Measurements from ENCODE around the gene MYLK2.

The MYLK2 gene

GRCh38 chr20:31853481-31853880 is 34.3 kb downstream of the MYLK2 start:
- DNase-seq (ENCODE audit: low read depth in 2 of 2) = no peak

- no peak for DNase-seq (ENCODE audit: low read depth in 2 of 2)
Measured at GRCh38 chr20:31856516-31856915, 37.4 kb downstream of the MYLK2 start.

- DNase-seq (ENCODE audit: low read depth in 2 of 2) = no peak
Measured at GRCh38 chr20:31857861-31858759, 39.0 kb downstream of the MYLK2 start.

- no peak for DNase-seq (ENCODE audit: low read depth in 2 of 2)
Measured at GRCh38 chr20:31858760-31859083, 39.6 kb downstream of the MYLK2 start.

- no peak for DNase-seq (ENCODE audit: low read depth in 2 of 2)
Measured at GRCh38 chr20:31859266-31859997, 40.3 kb downstream of the MYLK2 start.

- no peak for DNase-seq (ENCODE audit: low read depth in 2 of 2)
Measured at GRCh38 chr20:31859998-31860380, 40.8 kb downstream of the MYLK2 start.

GRCh38 chr20:31860390-31861134 is 41.4 kb downstream of the MYLK2 start:
- DNase-seq (ENCODE audit: low read depth in 2 of 2) = no peak

- no peak for DNase-seq (ENCODE audit: low read depth in 2 of 2)
Measured at GRCh38 chr20:31861135-31861384, 41.9 kb downstream of the MYLK2 start.

- peak; percentile 61 to 63 for DNase-seq (ENCODE audit: low read depth in 2 of 2)
Measured at GRCh38 chr20:31861385-31862156, 42.4 kb downstream of the MYLK2 start.

- DNase-seq (ENCODE audit: low read depth in 2 of 2) = no peak
Measured at GRCh38 chr20:31862157-31862470, 43.0 kb downstream of the MYLK2 start.

- DNase-seq (ENCODE audit: low read depth in 2 of 2) = no peak
Measured at GRCh38 chr20:31862506-31862905, 43.4 kb downstream of the MYLK2 start.

GRCh38 chr20:31863296-31864085 is 44.3 kb downstream of the MYLK2 start:
- DNase-seq (ENCODE audit: low read depth in 2 of 2) = no peak

- no peak for DNase-seq (ENCODE audit: low read depth in 2 of 2)
Measured at GRCh38 chr20:31864521-31865400, 45.6 kb downstream of the MYLK2 start.

- DNase-seq (ENCODE audit: low read depth in 2 of 2) = no peak
Measured at GRCh38 chr20:31866221-31866620, 47.1 kb downstream of the MYLK2 start.

GRCh38 chr20:31868853-31869672 is 49.9 kb downstream of the MYLK2 start:
- no peak for DNase-seq (ENCODE audit: low read depth in 2 of 2)

GRCh38 chr20:31869673-31869941 is 50.5 kb downstream of the MYLK2 start:
- DNase-seq (ENCODE audit: low read depth in 2 of 2) = no peak

- no peak for DNase-seq (ENCODE audit: low read depth in 2 of 2)
Measured at GRCh38 chr20:31869942-31870725, 51.0 kb downstream of the MYLK2 start, which contains the start of the genes DUSP15 and TTLL9. DUSP15 (minus strand) TSS chr20:31870527; CDS start chr20:31870337, 190 bp downstream. TTLL9 (plus strand) TSS chr20:31870634; CDS start chr20:31871127, 493 bp downstream.

GRCh38 chr20:31870726-31871617 is 51.8 kb downstream of the MYLK2 start:
- DNase-seq (ENCODE audit: low read depth in 2 of 2) = no peak

Measured in stimulated activated CD8-positive, alpha-beta memory T cell treated with anti-CD3 and anti-CD28 coated beads, Interleukin-15, amount 100 ng/mL, for 48 hours (primary cell).